Measurements from ENCODE around the gene BHLHA15.

Gene BHLHA15

DNA sequence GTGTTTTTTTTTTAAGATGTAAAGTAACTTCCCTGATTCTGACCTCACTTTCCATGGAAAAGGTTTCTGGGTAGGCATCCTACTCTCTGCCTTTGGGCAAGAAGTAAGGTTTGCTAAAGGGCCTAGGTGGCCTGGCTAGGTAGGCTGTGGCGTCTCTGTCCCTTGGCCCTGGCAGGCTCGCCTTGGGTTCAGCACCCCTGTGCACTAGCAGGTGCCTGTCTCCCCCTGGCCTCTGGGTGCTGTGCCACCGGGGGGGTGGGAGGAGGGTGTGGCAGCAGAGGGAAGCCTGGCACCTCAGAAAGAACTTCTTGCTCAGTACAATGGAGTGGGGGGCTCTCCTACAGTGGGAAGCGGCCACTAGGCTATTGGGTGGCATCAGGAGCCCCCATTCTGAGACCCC, 26.8 kb downstream of the BHLHA15 start:
- peaks cover 6 to 10% of the 10 kb centered on the region in 2 experiments for H3K36me3 ChIP-seq (ENCODE audit: control insufficient read depth in 1 of 2, insufficient read depth in 2 of 2, low read length in 2 of 2)
- WGBS (ENCODE audit: extremely low coverage, insufficient coverage, insufficient read length) = no CpG with 5 or more reads among the region's 4 CpGs

DNA sequence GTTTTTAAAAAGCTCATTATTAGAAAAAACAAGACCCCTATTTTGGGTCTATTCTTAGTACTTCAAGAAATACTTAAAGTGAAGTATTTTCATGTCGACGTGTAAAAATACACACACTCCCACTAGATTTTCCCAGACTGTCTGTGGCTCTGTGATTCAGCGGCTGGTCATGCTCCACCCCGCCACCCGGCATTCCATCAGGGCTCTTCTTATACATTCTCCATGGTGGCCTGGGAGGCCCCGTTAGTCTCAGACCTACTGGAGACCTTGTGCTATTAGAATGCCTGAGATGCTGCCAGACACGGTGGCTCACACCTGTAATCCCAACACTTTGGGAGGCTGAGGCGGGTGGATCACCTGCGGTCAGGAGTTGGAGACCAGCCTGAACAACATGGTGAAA, 27.7 kb downstream of the BHLHA15 start:
- H3K14ac ChIP-seq (ENCODE audit: low read length) = no peak overlapping the region
- peaks cover 9 to 10% of the 10 kb centered on the region in 2 experiments for H3K36me3 ChIP-seq (ENCODE audit: control insufficient read depth in 1 of 2, insufficient read depth in 2 of 2, low read length in 2 of 2)
- H2BK12ac ChIP-seq (ENCODE audit: low read length) = no peak overlapping the region
- peak; percentile 97 to 98 for DNase-seq
- H3K27ac ChIP-seq (ENCODE audit: low read depth, low read length) = no peak overlapping the region
- H2AK5ac ChIP-seq (ENCODE audit: low read length) = no peak overlapping the region
- no peak overlapping the region for H4K12ac ChIP-seq (ENCODE audit: low read depth, low read length)
- H2AFZ ChIP-seq (ENCODE audit: insufficient read depth, low read length, poor library complexity) = no peak overlapping the region
- no peak overlapping the region for H3K4ac ChIP-seq (ENCODE audit: low read depth, low read length)
- H3K27me3 ChIP-seq (ENCODE audit: insufficient read depth, low read length) = no peaks in the 10 kb centered on the region
- H3K18ac ChIP-seq (ENCODE audit: low read length) = no peak overlapping the region
- H3K4me3 ChIP-seq (ENCODE audit: low read depth, low read length) = no peak overlapping the region
- no peak overlapping the region for H2BK5ac ChIP-seq (ENCODE audit: low read depth, low read length, poor library complexity)
- no peak overlapping the region for H4K8ac ChIP-seq (ENCODE audit: low read depth, low read length)
- peaks cover 0 to 2% of the 10 kb centered on the region in 2 experiments for H3K4me1 ChIP-seq (ENCODE audit: control insufficient read depth in 1 of 2, insufficient read depth in 2 of 2, low read length in 2 of 2)
- no peaks in the 10 kb centered on the region for H3K79me1 ChIP-seq (ENCODE audit: low read length)
- H3K4me2 ChIP-seq (ENCODE audit: low read length) = no peak overlapping the region
- no CpG with 5 or more reads among the region's 9 CpGs for WGBS (ENCODE audit: extremely low coverage, insufficient coverage, insufficient read length)
- no peak overlapping the region for H3K23ac ChIP-seq (ENCODE audit: low read length)
- H3K9me3 ChIP-seq (ENCODE audit: insufficient read depth, low read depth, low read length) = peaks cover 6% of the 10 kb centered on the region
- H2BK120ac ChIP-seq (ENCODE audit: insufficient read depth, low read length, poor library complexity) = no peak overlapping the region
- no peak overlapping the region for H3K9ac ChIP-seq (ENCODE audit: low read length)
- no peak overlapping the region for H4K91ac ChIP-seq (ENCODE audit: low read depth, low read length)
- no peaks in the 10 kb centered on the region for H3K79me2 ChIP-seq (ENCODE audit: control insufficient read depth, insufficient read depth, low read length, poor library complexity)

More for the DNA sequence above, 26.8 kb downstream of the BHLHA15 start:
- Histone ChIP-seq H3K79me1 (ENCODE audit: low read length) (no peaks in the 10 kb centered on the region), H3K4me1 (ENCODE audit: control insufficient read depth in 1 of 2, insufficient read depth in 2 of 2, low read length in 2 of 2) (peaks cover 0 to 2% of the 10 kb centered on the region in 2 experiments), H3K27ac (ENCODE audit: low read depth, low read length) (no peak overlapping the region), H4K91ac (ENCODE audit: low read depth, low read length) (no peak overlapping the region), H2BK5ac (ENCODE audit: low read depth, low read length, poor library complexity) (no peak overlapping the region), H2AFZ (ENCODE audit: insufficient read depth, low read length, poor library complexity) (no peak overlapping the region), H3K4me2 (ENCODE audit: low read length) (no peak overlapping the region), H3K14ac (ENCODE audit: low read length) (no peak overlapping the region), H2BK120ac (ENCODE audit: insufficient read depth, low read length, poor library complexity) (no peak overlapping the region), H2AK5ac (ENCODE audit: low read length) (no peak overlapping the region), H3K9ac (ENCODE audit: low read length) (no peak overlapping the region), H3K4me3 (ENCODE audit: low read depth, low read length) (no peak overlapping the region), H3K18ac (ENCODE audit: low read length) (no peak overlapping the region), H3K23ac (ENCODE audit: low read length) (no peak overlapping the region), H4K12ac (ENCODE audit: low read depth, low read length) (no peak overlapping the region), H3K9me3 (ENCODE audit: insufficient read depth, low read depth, low read length) (peaks cover 6% of the 10 kb centered on the region), H2BK12ac (ENCODE audit: low read length) (no peak overlapping the region), H3K79me2 (ENCODE audit: control insufficient read depth, insufficient read depth, low read length, poor library complexity) (no peaks in the 10 kb centered on the region), H4K8ac (ENCODE audit: low read depth, low read length) (no peak overlapping the region), H3K27me3 (ENCODE audit: insufficient read depth, low read length) (no peaks in the 10 kb centered on the region), H3K4ac (ENCODE audit: low read depth, low read length) (no peak overlapping the region)
- peak in 1 of 2 donors; percentile 42 for DNase-seq

DNA sequence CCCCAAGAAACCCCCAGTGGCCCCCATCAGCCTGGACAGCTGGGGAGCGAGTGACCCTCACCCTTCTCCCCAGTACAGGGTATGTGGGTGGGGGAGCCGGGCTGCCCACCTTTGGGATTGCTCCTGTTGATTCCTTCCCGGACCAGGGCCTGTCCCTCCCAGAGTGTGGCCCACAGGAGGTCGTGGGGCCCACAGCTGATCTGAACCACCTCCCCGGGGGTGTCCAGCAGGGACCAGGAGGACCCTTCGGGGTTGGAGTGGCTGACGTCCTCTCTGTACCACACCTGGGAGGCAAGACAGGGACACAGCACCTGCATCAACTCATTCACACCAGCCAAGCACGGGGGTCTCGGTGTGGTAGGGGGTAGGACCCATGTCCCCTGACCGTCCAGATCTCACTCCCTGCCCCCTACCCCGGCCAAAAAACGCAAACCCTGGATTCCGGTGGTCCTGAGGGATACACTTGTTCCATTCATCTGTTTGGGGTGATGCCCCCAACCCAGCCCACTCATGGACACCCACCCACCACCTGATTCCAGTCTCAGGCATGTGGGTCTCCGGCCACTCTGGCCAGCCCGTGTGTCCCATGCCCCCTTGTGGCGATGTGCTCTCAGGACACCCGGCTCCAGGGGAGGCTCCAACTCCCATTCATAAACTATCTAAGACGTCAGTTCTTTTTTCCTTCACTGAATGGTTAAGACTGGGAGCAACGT, 29.9 kb downstream of the BHLHA15 start:
- no peak overlapping the region for H3K4me3 ChIP-seq (ENCODE audit: low read depth, low read length)
- no peak overlapping the region for H3K4me2 ChIP-seq (ENCODE audit: low read length)
- no peak overlapping the region for H2BK12ac ChIP-seq (ENCODE audit: low read length)
- no peak overlapping the region for H3K23ac ChIP-seq (ENCODE audit: low read length)
- no peak overlapping the region for H4K12ac ChIP-seq (ENCODE audit: low read depth, low read length)
- peaks cover 4% of the 10 kb centered on the region for H3K9me3 ChIP-seq (ENCODE audit: insufficient read depth, low read depth, low read length)
- no CpG with 5 or more reads among the region's 19 CpGs for WGBS (ENCODE audit: extremely low coverage, insufficient coverage, insufficient read length)
- peak; percentile 40 to 85 for DNase-seq
- peaks cover 10 to 13% of the 10 kb centered on the region in 2 experiments for H3K36me3 ChIP-seq (ENCODE audit: control insufficient read depth in 1 of 2, insufficient read depth in 2 of 2, low read length in 2 of 2)
- H2AFZ ChIP-seq (ENCODE audit: insufficient read depth, low read length, poor library complexity) = no peak overlapping the region
- no peak overlapping the region for H3K14ac ChIP-seq (ENCODE audit: low read length)
- no peak overlapping the region for H3K27ac ChIP-seq (ENCODE audit: low read depth, low read length)
- no peak overlapping the region for H2BK120ac ChIP-seq (ENCODE audit: insufficient read depth, low read length, poor library complexity)
- no peak overlapping the region for H3K18ac ChIP-seq (ENCODE audit: low read length)
- no peaks in the 10 kb centered on the region for H3K79me1 ChIP-seq (ENCODE audit: low read length)
- H2BK5ac ChIP-seq (ENCODE audit: low read depth, low read length, poor library complexity) = no peak overlapping the region
- no peak overlapping the region for H4K8ac ChIP-seq (ENCODE audit: low read depth, low read length)
- H3K4ac ChIP-seq (ENCODE audit: low read depth, low read length) = no peak overlapping the region
- H3K79me2 ChIP-seq (ENCODE audit: control insufficient read depth, insufficient read depth, low read length, poor library complexity) = no peaks in the 10 kb centered on the region
- H2AK5ac ChIP-seq (ENCODE audit: low read length) = no peak overlapping the region
- H3K9ac ChIP-seq (ENCODE audit: low read length) = no peak overlapping the region
- peaks cover 0 to 2% of the 10 kb centered on the region in 2 experiments for H3K4me1 ChIP-seq (ENCODE audit: control insufficient read depth in 1 of 2, insufficient read depth in 2 of 2, low read length in 2 of 2)
- H3K27me3 ChIP-seq (ENCODE audit: insufficient read depth, low read length) = no peaks in the 10 kb centered on the region
- H4K91ac ChIP-seq (ENCODE audit: low read depth, low read length) = no peak overlapping the region

DNA sequence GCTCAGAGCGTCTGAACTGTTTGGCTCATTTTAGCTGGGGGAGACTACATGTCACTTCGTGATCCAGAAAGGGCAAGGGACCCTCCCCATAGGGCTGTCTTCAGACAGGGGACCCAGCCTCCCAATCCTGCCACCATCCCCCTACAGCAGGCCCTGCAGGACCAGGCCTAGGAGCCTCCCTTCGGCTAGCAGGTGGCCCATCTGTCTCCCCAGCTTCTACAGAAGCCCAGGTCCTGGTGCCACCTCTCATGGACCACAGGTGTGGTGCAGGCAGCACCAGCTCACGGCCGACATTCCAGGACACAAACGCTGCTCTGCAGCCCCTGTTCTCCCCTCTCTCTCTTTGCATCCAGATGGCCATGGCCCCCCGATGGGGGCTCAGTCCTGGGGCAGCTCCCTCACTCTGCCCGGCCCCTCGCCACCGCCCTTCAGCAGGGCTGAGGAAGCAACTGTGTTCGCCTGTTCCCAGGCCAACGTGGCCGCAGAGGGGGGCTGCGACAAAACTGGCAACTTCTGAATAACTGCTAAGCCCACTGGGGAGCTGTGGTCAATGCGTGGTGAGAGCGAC, 30.5 kb downstream of the BHLHA15 start:
- no CpG with 5 or more reads among the region's 16 CpGs for WGBS (ENCODE audit: extremely low coverage, insufficient coverage, insufficient read length)
- Histone ChIP-seq H2BK5ac (ENCODE audit: low read depth, low read length, poor library complexity) (no peak overlapping the region), H2AFZ (ENCODE audit: insufficient read depth, low read length, poor library complexity) (no peak overlapping the region), H3K79me1 (ENCODE audit: low read length) (no peaks in the 10 kb centered on the region), H3K79me2 (ENCODE audit: control insufficient read depth, insufficient read depth, low read length, poor library complexity) (no peaks in the 10 kb centered on the region), H3K23ac (ENCODE audit: low read length) (no peak overlapping the region), H3K18ac (ENCODE audit: low read length) (no peak overlapping the region), H3K14ac (ENCODE audit: low read length) (no peak overlapping the region), H4K12ac (ENCODE audit: low read depth, low read length) (no peak overlapping the region), H2AK5ac (ENCODE audit: low read length) (no peak overlapping the region), H3K4me3 (ENCODE audit: low read depth, low read length) (no peak overlapping the region), H3K9me3 (ENCODE audit: insufficient read depth, low read depth, low read length) (peaks cover 4% of the 10 kb centered on the region), H3K4me2 (ENCODE audit: low read length) (no peak overlapping the region), H2BK120ac (ENCODE audit: insufficient read depth, low read length, poor library complexity) (no peak overlapping the region), H3K9ac (ENCODE audit: low read length) (no peak overlapping the region), H3K4me1 (ENCODE audit: control insufficient read depth in 1 of 2, insufficient read depth in 2 of 2, low read length in 2 of 2) (peaks cover 0 to 2% of the 10 kb centered on the region in 2 experiments), H2BK12ac (ENCODE audit: low read length) (no peak overlapping the region), H3K36me3 (ENCODE audit: control insufficient read depth in 1 of 2, insufficient read depth in 2 of 2, low read length in 2 of 2) (peaks cover 10 to 13% of the 10 kb centered on the region in 2 experiments), H3K27ac (ENCODE audit: low read depth, low read length) (no peak overlapping the region), H4K91ac (ENCODE audit: low read depth, low read length) (no peak overlapping the region), H4K8ac (ENCODE audit: low read depth, low read length) (no peak overlapping the region), H3K4ac (ENCODE audit: low read depth, low read length) (no peak overlapping the region), H3K27me3 (ENCODE audit: insufficient read depth, low read length) (no peaks in the 10 kb centered on the region)
- DNase-seq = no peak
